HFF-Myc (cell line): Measurements from ENCODE around the gene HYAL3.
A peak's percentile ranks its signal among the peaks of the same experiment; 100 is the strongest.
"Not testable (repeated sequence)": the region's sequence is repeated elsewhere in the genome, so short reads cannot be mapped to it uniquely, and the experiment has no call there.

Experiments
- DNase-seq: peaks from one replicate; pipeline ENCODE4 v3.0.0-alpha.2; 2011; ENCODE audit warnings: low read depth; ENCODE audit errors: extremely low read depth
- H3K4me3 ChIP-seq: replicated peaks from 2 replicates; pipeline ENCODE4 v1.5.1; 2011; ENCODE audit warnings: low read depth, mild to moderate bottlenecking, control low read depth, low read length
- CTCF ChIP-seq: IDR thresholded peaks from 2 replicates; pipeline ENCODE4 v1.5.1; 2012; ENCODE audit warnings: mild to moderate bottlenecking, low read depth, low read length, control low read depth; ENCODE audit errors: missing control alignments

Gene HYAL3

GRCh38 chr3:50272911-50273688 lies 26.1 kb downstream of the HYAL3 start:
- DNase-seq, result peak; percentile 42
- H3K4me3 ChIP-seq, result no peak overlapping the region
- peak; percentile 91 for TF ChIP-seq CTCF

GRCh38 chr3:50272538-50272910 lies 26.7 kb downstream of the HYAL3 start:
- not testable (repeated sequence) for H3K4me3 ChIP-seq, DNase-seq

- no peak for TF ChIP-seq CTCF
- no peak for DNase-seq
- no peak overlapping the region for H3K4me3 ChIP-seq
Measured at GRCh38 chr3:50271314-50271936, 27.8 kb downstream of the HYAL3 start.

- H3K4me3 ChIP-seq, result no peak overlapping the region
- DNase-seq, result no peak
- no peak for TF ChIP-seq CTCF
Measured at GRCh38 chr3:50270422-50271224, 28.6 kb downstream of the HYAL3 start.

- no peak for DNase-seq
- no peak for TF ChIP-seq CTCF
- no peak overlapping the region for H3K4me3 ChIP-seq
Measured at GRCh38 chr3:50269977-50270413, 29.2 kb downstream of the HYAL3 start.

- DNase-seq, result no peak
- H3K4me3 ChIP-seq, result peak overlapping the region; percentile 22
- no peak for TF ChIP-seq CTCF
Measured at GRCh38 chr3:50269460-50269859, 29.7 kb downstream of the HYAL3 start.

- peak within 1 kb of the TSS; percentile 22 for H3K4me3 ChIP-seq
- DNase-seq, result no peak
- TF ChIP-seq CTCF, result no peak
Measured at GRCh38 chr3:50268703-50269451, 30.3 kb downstream of the HYAL3 start, which contains the start of gene SEMA3B. Gene SEMA3B, plus strand, starts transcription at chr3:50269147. Its CDS starts 94 bp downstream, at chr3:50269241.
